Measurements from ENCODE around the gene HERC3. TPM values are rescaled to one million over a fixed set of nuclear protein-coding genes. Genes with fewer than 3 reads are reported as not detected.

The HERC3 gene
- total RNA-seq, 1 experiment from 2014 or later: 5.5 TPM

- ChIA-PET CTCF (no interaction called here), POLR2A (no interaction called here)
- Mint-ChIP-seq H3K36me3 (peaks cover 31% of the 10 kb centered on the region), H3K27me3 (ENCODE audit: low read depth) (no peaks in the 10 kb centered on the region), H3K9me3 (no peaks in the 10 kb centered on the region), H3K4me3 (no peak overlapping the region), H3K27ac (no peak overlapping the region), H3K4me1 (peaks cover 14% of the 10 kb centered on the region)
- TF ChIP-seq ATF1 (CRISPR knock-in tag; IDR thresholded peaks at IDR 0.05) (no peak), SP1 (CRISPR knock-in tag; conservative IDR thresholded peaks at IDR 0.05) (no peak), NFYB (CRISPR knock-in tag; conservative IDR thresholded peaks at IDR 0.05; ENCODE audit: low read depth) (no peak), PRRX2 (CRISPR knock-in tag; IDR thresholded peaks at IDR 0.05) (no peak), PRDM15 (CRISPR knock-in tag; IDR thresholded peaks at IDR 0.05) (no peak), ZBTB21 (CRISPR knock-in tag; IDR thresholded peaks at IDR 0.05; ENCODE audit: borderline replicate concordance) (no peak), ZNF263 (CRISPR knock-in tag; IDR thresholded peaks at IDR 0.05; ENCODE audit: low read depth) (no peak), CBFB (CRISPR knock-in tag; IDR thresholded peaks at IDR 0.05; ENCODE audit: low read depth) (no peak), NR1H2 (CRISPR knock-in tag; IDR thresholded peaks at IDR 0.05) (no peak), ZMAT4 (CRISPR knock-in tag; IDR thresholded peaks at IDR 0.05) (no peak), RELA (CRISPR knock-in tag; IDR thresholded peaks at IDR 0.05; ENCODE audit: borderline replicate concordance) (no peak), ZNF671 (CRISPR knock-in tag; IDR thresholded peaks at IDR 0.05) (no peak), E2F1 (CRISPR knock-in tag; IDR thresholded peaks at IDR 0.05) (no peak)
- no peak for DNase-seq (ENCODE audit: low spot score)
- ATAC-seq: no peak
Observed at GRCh38 chr4:88744609-88745008, 152.3 kb downstream of the HERC3 start.

GRCh38 chr4:88745175-88745574 is 152.9 kb downstream of the HERC3 start:
- Mint-ChIP-seq H3K9me3 (no peaks in the 10 kb centered on the region), H3K27me3 (ENCODE audit: low read depth) (no peaks in the 10 kb centered on the region), H3K4me3 (no peak overlapping the region), H3K4me1 (peaks cover 8% of the 10 kb centered on the region), H3K36me3 (peaks cover 37% of the 10 kb centered on the region), H3K27ac (0 out of 2 replicates have a peak overlapping the region, but pooled peaks have one; percentile 29)
- POLR2A ChIA-PET: no interaction called here
- TF ChIP-seq ZNF425 (CRISPR knock-in tag; conservative IDR thresholded peaks at IDR 0.05): no peak
- no peak for ATAC-seq
- DNase-seq (ENCODE audit: low spot score): no peak
- CTCF ChIA-PET: interaction anchor here (0.7 kb wide), 2 partner anchors 11 to 39 kb away, joined by 3 read pairs; no protein-coding TSS in a partner anchor

GRCh38 chr4:88745581-88746163 is 153.4 kb downstream of the HERC3 start:
- Mint-ChIP-seq H3K27ac (0 out of 2 replicates have a peak overlapping the region, but pooled peaks have one; percentile 29), H3K4me3 (no peak overlapping the region), H3K4me1 (peaks cover 5% of the 10 kb centered on the region), H3K9me3 (no peaks in the 10 kb centered on the region), H3K27me3 (ENCODE audit: low read depth) (no peaks in the 10 kb centered on the region), H3K36me3 (peaks cover 40% of the 10 kb centered on the region)
- ChIA-PET POLR2A (no interaction called here), CTCF (interaction anchor here (0.7 to 1.2 kb wide), 3 partner anchors 12 to 206 kb away, joined by 3 read pairs; no protein-coding TSS in a partner anchor)
- DNase-seq (ENCODE audit: low spot score) (no peak), ATAC-seq (no peak)
- TF ChIP-seq MLX (CRISPR knock-in tag; IDR thresholded peaks at IDR 0.05) (no peak), PREB (CRISPR knock-in tag; IDR thresholded peaks at IDR 0.05; ENCODE audit: borderline replicate concordance) (no peak), SOX15 (CRISPR knock-in tag; IDR thresholded peaks at IDR 0.05) (no peak), NFYB (CRISPR knock-in tag; conservative IDR thresholded peaks at IDR 0.05; ENCODE audit: low read depth) (no peak), NR2C2 (CRISPR knock-in tag; IDR thresholded peaks at IDR 0.05) (no peak), JUN (CRISPR knock-in tag; IDR thresholded peaks at IDR 0.05) (no peak), GRHL2 (CRISPR knock-in tag; IDR thresholded peaks at IDR 0.05; ENCODE audit: insufficient replicate concordance, severe bottlenecking) (no peak), GTF2I (CRISPR knock-in tag; conservative IDR thresholded peaks at IDR 0.05) (no peak)

Data from WTC11 (cell line).